ENCODE data around the gene PRSS33.

- TF ChIP-seq POLR2A (IDR thresholded peaks at IDR 0.05; ENCODE audit: extremely low read depth, insufficient read length): no peak
- TF ChIP-seq CTCF (IDR thresholded peaks at IDR 0.05; ENCODE audit: low read depth, low read length): no peak
- no peak for TF ChIP-seq MAX (IDR thresholded peaks at IDR 0.05; ENCODE audit: low read depth, low read length)
These were observed 47.5 kb downstream of the PRSS33 start for GRCh38 chr16:2739625-2740430.

Measured in NB4 (cell line).